ENCODE measurements around the gene C6orf89. TPM values are rescaled to one million over a fixed set of nuclear protein-coding genes. Genes with fewer than 3 reads are reported as not detected.

The C6orf89 gene
- total RNA-seq, 1 experiment from 2014 or later, result 13.2 TPM

- TF ChIP-seq STAT6 (CRISPR knock-in tag; conservative IDR thresholded peaks at IDR 0.05; ENCODE audit: low read depth) (no peak), ARID4B (CRISPR knock-in tag; IDR thresholded peaks at IDR 0.05; ENCODE audit: borderline replicate concordance) (no peak), PREB (CRISPR knock-in tag; IDR thresholded peaks at IDR 0.05; ENCODE audit: borderline replicate concordance) (no peak), ZNF219 (CRISPR knock-in tag; IDR thresholded peaks at IDR 0.05; ENCODE audit: borderline replicate concordance) (no peak), FOXK1 (CRISPR knock-in tag; IDR thresholded peaks at IDR 0.05) (no peak), E2F1 (CRISPR knock-in tag; IDR thresholded peaks at IDR 0.05) (no peak)
Observed at GRCh38 chr6:36933102-36933501, 47.4 kb downstream of the C6orf89 start (continued).

- H3K36me3 Mint-ChIP-seq, result no peaks in the 10 kb centered on the region
- ChIA-PET CTCF (interaction anchor here (0.7 to 4.2 kb wide), 3 partner anchors 46 to 168 kb away, joined by 3 to 18 read pairs (median 3); no protein-coding TSS in a partner anchor), POLR2A (interaction anchor here (0.6 kb wide), 2 partner anchors 10 to 44 kb away, joined by 3 to 5 read pairs; no protein-coding TSS in a partner anchor)
- H3K4me1 Mint-ChIP-seq, result peaks cover 4% of the 10 kb centered on the region
- no peak overlapping the region for H3K27ac Mint-ChIP-seq
- TF ChIP-seq ZNF219 (CRISPR knock-in tag; IDR thresholded peaks at IDR 0.05; ENCODE audit: borderline replicate concordance), result no peak
- TF ChIP-seq E2F4 (CRISPR knock-in tag; IDR thresholded peaks at IDR 0.05; ENCODE audit: borderline replicate concordance, low read depth), result no peak
- TF ChIP-seq GTF2I (CRISPR knock-in tag; conservative IDR thresholded peaks at IDR 0.05), result no peak
- no peak for TF ChIP-seq NR2C2 (CRISPR knock-in tag; IDR thresholded peaks at IDR 0.05)
- TF ChIP-seq JAZF1 (CRISPR knock-in tag; IDR thresholded peaks at IDR 0.05), result no peak
- no peak for DNase-seq (ENCODE audit: low spot score)
- no peak overlapping the region for H3K4me3 Mint-ChIP-seq
- no peaks in the 10 kb centered on the region for H3K27me3 Mint-ChIP-seq (ENCODE audit: low read depth)
- no peak for ATAC-seq
- peaks cover 4% of the 10 kb centered on the region for H3K9me3 Mint-ChIP-seq
Observed at GRCh38 chr6:36933519-36933918, 47.8 kb downstream of the C6orf89 start.

GRCh38 chr6:36934901-36935300, 49.1 kb downstream of the C6orf89 start:
- Mint-ChIP-seq H3K27me3 (ENCODE audit: low read depth) (no peaks in the 10 kb centered on the region; the same call in 1 of the 2 replicates), H3K4me1 (no peaks in the 10 kb centered on the region; the same call in 1 of the 2 replicates), H3K9me3 (peaks cover 7% of the 10 kb centered on the region), H3K27ac (no peak overlapping the region), H3K36me3 (no peaks in the 10 kb centered on the region; the same call in 1 of the 2 replicates), H3K4me3 (no peak overlapping the region)
- ChIA-PET CTCF (interaction anchor here (0.8 to 4.2 kb wide), 4 partner anchors 21 to 83 kb away, joined by 3 to 18 read pairs (median 3); no protein-coding TSS in a partner anchor), POLR2A (no interaction called here)
- no peak for TF ChIP-seq TEAD4 (CRISPR knock-in tag; IDR thresholded peaks at IDR 0.05)
- no peak for TF ChIP-seq ZSCAN18 (CRISPR knock-in tag; IDR thresholded peaks at IDR 0.05)
- TF ChIP-seq E2F4 (CRISPR knock-in tag; IDR thresholded peaks at IDR 0.05; ENCODE audit: borderline replicate concordance, low read depth), result no peak
- TF ChIP-seq SP1 (CRISPR knock-in tag; conservative IDR thresholded peaks at IDR 0.05), result no peak
- TF ChIP-seq ZNF138 (CRISPR knock-in tag; conservative IDR thresholded peaks at IDR 0.05), result no peak
- no peak for TF ChIP-seq EMX1 (CRISPR knock-in tag; IDR thresholded peaks at IDR 0.05)
- TF ChIP-seq TP53 (CRISPR knock-in tag; IDR thresholded peaks at IDR 0.05), result no peak
- no peak for TF ChIP-seq ATF6 (CRISPR knock-in tag; IDR thresholded peaks at IDR 0.05)
- no peak for TF ChIP-seq FOXK1 (CRISPR knock-in tag; IDR thresholded peaks at IDR 0.05)
- DNase-seq (ENCODE audit: low spot score) (no peak), ATAC-seq (no peak)

Data from WTC11 (cell line).